Measurements from ENCODE around the gene PHLDA3.

Gene PHLDA3

GRCh38 chr1:201468844-201469644 lies at the start of gene PHLDA3:
Gene PHLDA3 (minus strand): TSS chr1:201469188. CDS start chr1:201468786, 402 bp downstream.
- peak; percentile 26 for DNase-seq

DNA sequence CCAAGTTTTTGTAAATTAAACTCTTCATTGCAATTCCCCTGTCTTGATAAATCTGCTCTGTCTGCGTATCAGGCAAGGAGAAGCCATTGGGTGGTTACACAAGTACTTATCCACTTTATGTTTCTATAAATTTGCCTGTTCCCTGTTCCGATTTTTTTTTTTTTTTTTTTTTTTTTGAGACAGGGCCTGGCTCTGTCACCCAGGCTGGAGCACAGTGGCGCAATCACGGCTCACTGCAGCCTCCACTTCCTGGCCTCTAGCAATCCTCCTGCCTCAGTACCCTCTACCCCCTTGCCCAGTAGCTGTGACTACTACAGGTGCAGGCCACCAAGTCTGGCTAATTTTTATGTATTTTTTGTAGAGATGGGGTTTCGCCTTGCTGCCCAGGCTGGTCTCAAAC lies 49.1 kb upstream of the PHLDA3 start:
- no peak for DNase-seq

GRCh38 chr1:201517631-201518030 lies 48.6 kb upstream of the PHLDA3 start:
- no peak for DNase-seq

GRCh38 chr1:201516511-201517127 lies 47.6 kb upstream of the PHLDA3 start:
- DNase-seq = no peak

GRCh38 chr1:201515895-201516294 lies 46.9 kb upstream of the PHLDA3 start:
- DNase-seq = no peak

GRCh38 chr1:201515062-201515750 lies 46.2 kb upstream of the PHLDA3 start:
- DNase-seq = no peak

- no peak for DNase-seq
Observed at GRCh38 chr1:201514466-201514865, 45.5 kb upstream of the PHLDA3 start.

- no peak for DNase-seq
Observed at GRCh38 chr1:201513498-201514243, 44.7 kb upstream of the PHLDA3 start.

GRCh38 chr1:201511941-201512539 lies 43.1 kb upstream of the PHLDA3 start:
- DNase-seq = no peak

GRCh38 chr1:201511396-201511940 lies 42.5 kb upstream of the PHLDA3 start:
- no peak for DNase-seq

- no peak for DNase-seq
Observed at GRCh38 chr1:201510734-201511133, 41.7 kb upstream of the PHLDA3 start.

DNA sequence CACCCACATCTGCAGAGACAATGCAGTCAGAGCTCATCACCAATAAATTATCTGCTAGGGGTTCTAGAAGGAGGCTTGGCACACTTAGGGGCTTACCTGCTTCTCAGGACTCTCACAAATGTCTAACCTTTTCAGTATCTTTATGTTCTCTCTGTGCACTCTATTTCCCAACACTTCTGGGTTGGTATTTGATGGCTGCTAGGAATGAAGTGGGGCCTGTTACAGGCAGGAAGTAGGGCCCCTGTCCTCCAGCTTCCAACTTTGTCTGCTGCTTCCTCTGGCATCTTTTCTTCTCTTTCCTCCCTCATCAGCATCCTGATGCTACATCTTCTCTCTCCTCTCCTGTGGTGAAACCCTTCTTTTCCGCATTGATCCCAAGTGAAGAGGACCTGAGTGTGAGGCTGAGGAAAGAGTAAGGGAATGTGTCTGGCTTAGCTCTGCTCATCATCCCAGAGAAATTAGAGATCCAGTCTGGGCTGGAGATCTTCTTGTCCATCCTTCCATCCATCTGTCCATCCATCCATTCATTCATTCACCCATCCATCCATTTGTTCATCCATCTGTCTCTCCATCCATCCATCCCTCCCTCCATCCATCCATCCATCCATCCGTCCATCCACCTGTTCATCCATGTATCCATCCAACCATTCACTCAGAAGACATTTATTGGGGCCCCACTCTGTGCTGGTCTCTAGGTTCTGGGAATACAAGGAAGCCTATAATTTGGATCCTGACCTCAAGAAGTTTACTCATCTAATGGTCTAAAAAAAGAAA lies 40.8 kb upstream of the PHLDA3 start:
- DNase-seq = no peak

GRCh38 chr1:201508809-201509208 lies 39.8 kb upstream of the PHLDA3 start:
- no peak for DNase-seq

GRCh38 chr1:201507360-201507675 lies 38.3 kb upstream of the PHLDA3 start:
- DNase-seq = no peak

GRCh38 chr1:201506557-201507359 lies 37.8 kb upstream of the PHLDA3 start, which contains the start of gene CSRP1:
Gene CSRP1 (minus strand): TSS chr1:201507123. CDS start chr1:201496303, 10,820 bp downstream.
- DNase-seq = peak; percentile 85

- DNase-seq = no peak
Observed at GRCh38 chr1:201506092-201506491, 37.1 kb upstream of the PHLDA3 start.

DNA sequence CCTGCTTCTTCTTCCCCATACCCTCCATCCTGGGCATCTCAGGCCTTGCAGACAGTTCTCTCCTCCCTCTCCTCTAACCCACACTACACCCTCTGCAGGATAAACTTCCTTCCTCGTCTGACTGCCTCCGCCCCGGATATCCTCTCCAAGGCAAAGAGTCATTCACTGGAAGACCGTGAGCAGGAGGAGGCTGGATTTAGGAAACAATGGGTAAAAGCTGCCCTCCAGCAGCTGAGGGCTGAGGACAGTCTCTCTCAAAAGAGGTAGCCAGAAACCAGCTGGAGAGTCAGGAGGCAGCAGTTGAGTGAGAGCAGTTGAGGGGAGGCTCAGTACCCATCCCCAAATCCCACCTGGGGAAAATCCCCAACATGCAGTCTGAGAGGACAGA lies 36.5 kb upstream of the PHLDA3 start:
- DNase-seq = no peak

- DNase-seq = no peak
Observed at GRCh38 chr1:201504799-201505502, 36.0 kb upstream of the PHLDA3 start.

DNA sequence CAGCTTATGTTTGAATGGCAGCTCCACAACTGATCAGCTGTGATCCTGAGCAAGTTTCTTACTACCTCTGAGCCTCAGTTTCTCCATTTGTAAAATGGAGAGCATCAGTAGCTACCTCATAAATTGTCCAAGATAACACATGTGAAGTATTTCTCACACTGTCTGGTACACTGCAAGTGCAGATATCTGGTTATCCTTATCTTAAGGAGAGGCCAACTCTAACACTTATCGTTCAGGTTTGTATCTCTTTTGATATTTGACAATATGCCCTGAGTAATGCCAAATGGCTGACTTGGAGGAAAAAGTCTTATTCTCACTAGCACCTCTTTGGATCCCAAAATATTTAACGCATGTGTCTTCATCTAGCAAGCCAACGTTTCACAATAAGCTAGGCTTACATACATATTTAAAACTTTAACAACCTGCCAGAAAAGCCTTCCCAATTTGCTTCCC lies 35.2 kb upstream of the PHLDA3 start:
- DNase-seq = no peak
